Activated CD4-positive, alpha-beta T cell treated with anti-CD3 and anti-CD28 coated beads, Interleukin-2, amount 50 U/mL, for 48 hours (primary cell): ENCODE results near the gene GCDH.
A peak's percentile ranks its signal among the peaks of the same experiment; 100 is the strongest.
"Not testable (repeated sequence)": the region's sequence is repeated elsewhere in the genome, so short reads cannot be mapped to it uniquely, and the experiment has no call there.

Source experiments
- DNase-seq, 2 experiments: peaks; one replicate each; pipeline ENCODE4 v3.0.0-alpha.2; 2020

Gene GCDH

GRCh38 chr19:12912571-12912970 is 21.6 kb downstream of the GCDH start:
- no peak for DNase-seq

GRCh38 chr19:12913011-12913561 is 22.1 kb downstream of the GCDH start:
- DNase-seq = no peak

GRCh38 chr19:12913851-12914690 is 23.1 kb downstream of the GCDH start:
- DNase-seq = peak in 1 of 2 experiments; percentile 47

GRCh38 chr19:12915860-12916259 is 24.9 kb downstream of the GCDH start:
- not testable (repeated sequence) for DNase-seq

GRCh38 chr19:12918253-12918652 is 27.3 kb downstream of the GCDH start:
- no peak for DNase-seq

- DNase-seq = no peak
Measured at GRCh38 chr19:12921047-12921446, 30.1 kb downstream of the GCDH start.

GRCh38 chr19:12922959-12923358 is 32.0 kb downstream of the GCDH start:
- DNase-seq = no peak

- no peak for DNase-seq
Measured at GRCh38 chr19:12924621-12925310, 33.8 kb downstream of the GCDH start.

GRCh38 chr19:12930002-12930645 is 39.2 kb downstream of the GCDH start:
- no peak for DNase-seq

- no peak for DNase-seq
Measured at GRCh38 chr19:12932392-12933286, 41.7 kb downstream of the GCDH start.

GRCh38 chr19:12933287-12934072 is 42.5 kb downstream of the GCDH start, which contains the start of gene FARSA:
TSS of gene FARSA (minus strand) at chr19:12933711. CDS start at chr19:12933696, 15 bp downstream.
- DNase-seq = peak; percentile 91 to 92

GRCh38 chr19:12935071-12935470 is 44.1 kb downstream of the GCDH start:
- no peak for DNase-seq

GRCh38 chr19:12936582-12936981 is 45.6 kb downstream of the GCDH start:
- DNase-seq = no peak

GRCh38 chr19:12937093-12937926 is 46.4 kb downstream of the GCDH start:
- DNase-seq = no peak

- DNase-seq = peak; percentile 99 to 100
Measured at GRCh38 chr19:12937927-12938778, 47.2 kb downstream of the GCDH start, which contains the start of gene CALR. TSS of gene CALR (plus strand) at chr19:12938609. CDS start at chr19:12938680, 71 bp downstream.

GRCh38 chr19:12938779-12939601 is 48.0 kb downstream of the GCDH start:
- DNase-seq = peak; percentile 47 to 56

- no peak for DNase-seq
Measured at GRCh38 chr19:12939975-12940423, 49.0 kb downstream of the GCDH start.

- DNase-seq = no peak
Measured at GRCh38 chr19:12940897-12941296, 49.9 kb downstream of the GCDH start.
